Activated CD8-positive, alpha-beta T cell treated with anti-CD3 and anti-CD28 coated beads for 36 hours (primary cell): ENCODE results near the gene KLHL17. TPM values are rescaled to one million over a fixed set of nuclear protein-coding genes. Genes with fewer than 3 reads are reported as not detected.

Experiments used
- ATAC-seq: fragments of 200-7000 bp; cut with Tn5 transposase; one replicate; pipeline ENCODE4 v1.10.0; 2021; ENCODE audit warnings: mild to moderate bottlenecking, moderate library complexity
- CTCF ChIA-PET: fragments of 350-600 bp; sonication (Branson Sonifier 250); formaldehyde crosslinking; loops from one replicate; lab custom pipeline; 2021; ENCODE audit warnings: antibody characterized with exemption; lab: Charles Lee
- POLR2A ChIA-PET: fragments of 350-600 bp; sonication (Branson Sonifier 250); formaldehyde crosslinking; loops from one replicate; lab custom pipeline; 2021; ENCODE audit warnings: antibody characterized with exemption; lab: Charles Lee
- DNase-seq: peaks from one replicate; pipeline ENCODE4 v3.0.0-alpha.2; 2020
- H3K27ac Mint-ChIP-seq: one replicate; pipeline ENCODE4 v1.8.0; 2021; ENCODE audit warnings: mild to moderate bottlenecking, mixed read lengths
- H3K27me3 Mint-ChIP-seq: one replicate; pipeline ENCODE4 v1.8.0; 2021; ENCODE audit warnings: mixed read lengths
- H3K36me3 Mint-ChIP-seq: one replicate; pipeline ENCODE4 v1.8.0; 2021; ENCODE audit warnings: low read depth, mixed read lengths
- H3K4me1 Mint-ChIP-seq: one replicate; pipeline ENCODE4 v1.8.0; 2021; ENCODE audit warnings: low read depth, mixed read lengths
- H3K4me3 Mint-ChIP-seq: one replicate; pipeline ENCODE4 v1.8.0; 2021; ENCODE audit warnings: mild to moderate bottlenecking, moderate library complexity, mixed read lengths
- H3K9me3 Mint-ChIP-seq: one replicate; pipeline ENCODE4 v1.8.0; 2021; ENCODE audit warnings: mixed read lengths
- CTCF ChIP-seq: fragments of 200-600 bp; IDR thresholded peaks from one replicate; pipeline ENCODE4 v1.8.0; 2022; ENCODE audit warnings: antibody characterized with exemption, mild to moderate bottlenecking
- intact Hi-C: fragments of 100-400 bp; cut with micrococcal nuclease; formaldehyde crosslinking; loops from one replicate; pipeline ENCODE4 v1.10.0; 2022
- total RNA-seq, 2 experiments: library from RNA; stranded (reverse); gene quantifications; one replicate each; pipeline ENCODE4 v1.2.3, GENCODE V29; 2021

KLHL17 gene
- total RNA-seq, 2 experiments from 2014 or later: 27.8 to 31.2 TPM

GRCh38 chr1:996851-997712 lies 36.7 kb downstream of the KLHL17 start:
- DNase-seq: no peak

GRCh38 chr1:997713-997992 lies 37.3 kb downstream of the KLHL17 start:
- peaks cover 26% of the 10 kb centered on the region for H3K27me3 Mint-ChIP-seq
- intact Hi-C loops: no loop called here
- CTCF ChIA-PET: interaction anchor here (1.1 kb wide), 1 partner anchor 13 kb away, joined by 6 read pairs; no protein-coding TSS in a partner anchor
- no peak for TF ChIP-seq CTCF
- no peak overlapping the region for H3K4me3 Mint-ChIP-seq
- no peak for DNase-seq
- H3K36me3 Mint-ChIP-seq: peaks cover 2% of the 10 kb centered on the region
- peaks cover 17% of the 10 kb centered on the region for H3K4me1 Mint-ChIP-seq
- no peak for ATAC-seq
- H3K27ac Mint-ChIP-seq: no peak overlapping the region
- POLR2A ChIA-PET: interaction anchor here (1.4 kb wide), 1 partner anchor 12 kb away, joined by 3 read pairs; no protein-coding TSS in a partner anchor
- H3K9me3 Mint-ChIP-seq: peaks cover 1% of the 10 kb centered on the region

More at GRCh38 chr1:996851-997712, 36.7 kb downstream of the KLHL17 start:
- H3K4me3 Mint-ChIP-seq: no peak overlapping the region
- H3K9me3 Mint-ChIP-seq: peaks cover 4% of the 10 kb centered on the region
- peaks cover 25% of the 10 kb centered on the region for H3K27me3 Mint-ChIP-seq
- intact Hi-C loops: no loop called here
- POLR2A ChIA-PET: interaction anchor here (1.4 kb wide), 1 partner anchor 12 kb away, joined by 3 read pairs; no protein-coding TSS in a partner anchor
- CTCF ChIA-PET: interaction anchor here (1.1 kb wide), 1 partner anchor 13 kb away, joined by 6 read pairs; no protein-coding TSS in a partner anchor
- H3K27ac Mint-ChIP-seq: no peak overlapping the region
- no peak for TF ChIP-seq CTCF
- H3K4me1 Mint-ChIP-seq: peaks cover 20% of the 10 kb centered on the region
- no peak for ATAC-seq
- peaks cover 2% of the 10 kb centered on the region for H3K36me3 Mint-ChIP-seq

DNA sequence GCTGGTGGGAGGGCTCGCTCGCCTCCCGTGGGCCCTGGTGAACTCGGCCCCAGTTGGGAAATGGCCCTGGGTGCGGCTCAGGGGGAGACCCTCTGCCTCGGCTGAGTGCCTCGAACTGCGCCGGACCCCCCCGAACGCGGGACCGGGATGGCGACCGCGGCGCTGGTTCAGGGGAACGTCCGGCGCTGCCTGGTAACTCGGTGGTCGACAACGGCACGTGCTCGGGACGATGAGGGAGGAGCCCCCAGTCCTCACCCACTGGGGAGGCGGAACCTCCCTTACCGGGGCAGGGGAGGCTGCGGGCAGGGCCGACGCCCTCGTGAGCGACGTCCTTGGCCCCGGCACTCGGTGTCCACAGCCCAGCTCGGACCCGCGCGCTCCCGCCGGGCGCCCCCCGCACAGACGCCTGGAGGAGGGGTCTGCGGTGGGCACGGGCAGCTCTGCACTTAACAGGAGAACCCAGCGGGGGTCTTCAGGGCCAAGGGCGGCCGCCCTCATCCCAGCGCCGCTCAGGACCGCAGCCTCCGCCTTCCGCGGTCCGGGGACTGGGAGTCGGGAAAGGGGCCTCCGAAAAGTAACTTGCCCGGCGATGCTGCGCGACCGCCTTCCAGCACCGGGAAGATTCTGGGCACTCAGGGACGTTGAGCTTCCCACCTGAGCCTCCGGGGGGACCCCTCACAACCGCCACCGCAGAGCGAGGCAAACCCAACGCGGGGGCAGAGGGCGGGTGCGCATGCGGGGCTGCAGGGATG lies 37.8 kb downstream of the KLHL17 start:
- Mint-ChIP-seq H3K9me3 (no peaks in the 10 kb centered on the region), H3K4me3 (no peak overlapping the region), H3K4me1 (peaks cover 13% of the 10 kb centered on the region), H3K36me3 (peaks cover 2% of the 10 kb centered on the region), H3K27ac (no peak overlapping the region), H3K27me3 (peaks cover 28% of the 10 kb centered on the region)
- no peak for TF ChIP-seq CTCF
- DNase-seq (no peak), ATAC-seq (no peak)
- ChIA-PET CTCF (interaction anchor here (0.6 to 1.1 kb wide), 2 partner anchors 14 kb away, joined by 3 to 6 read pairs; no protein-coding TSS in a partner anchor), POLR2A (interaction anchor here (1.4 kb wide), 1 partner anchor 13 kb away, joined by 3 read pairs; no protein-coding TSS in a partner anchor)
- intact Hi-C loops: no loop called here

GRCh38 chr1:998745-998994 lies 38.3 kb downstream of the KLHL17 start:
- intact Hi-C loops: no loop called here
- CTCF ChIA-PET: interaction anchor here (0.6 to 1.3 kb wide), 2 partner anchors 14 to 15 kb away, joined by 3 to 5 read pairs; partner anchors contain the start of gene ISG15
- Mint-ChIP-seq H3K27me3 (peaks cover 33% of the 10 kb centered on the region), H3K4me1 (peaks cover 13% of the 10 kb centered on the region), H3K36me3 (peaks cover 2% of the 10 kb centered on the region), H3K27ac (no peak overlapping the region), H3K4me3 (no peak overlapping the region), H3K9me3 (no peaks in the 10 kb centered on the region)
- POLR2A ChIA-PET: no interaction called here
- DNase-seq: no peak
- no peak for TF ChIP-seq CTCF
- ATAC-seq: no peak
